C4-2B (cell line): Measurements from ENCODE around the gene SLCO2A1.

Source experiments
- ZFX ChIP-seq: fragments of 450-650 bp; IDR thresholded peaks from 2 replicates; pipeline ENCODE4 v1.6.1; 2017
- TF ChIP-seq, protein P1 (sequence below): fragments of 450-650 bp; conservative IDR thresholded peaks from 2 replicates; pipeline ENCODE4 v1.5.1; 2017; ENCODE audit warnings: mild to moderate bottlenecking

- TF ChIP-seq, protein P1, sequence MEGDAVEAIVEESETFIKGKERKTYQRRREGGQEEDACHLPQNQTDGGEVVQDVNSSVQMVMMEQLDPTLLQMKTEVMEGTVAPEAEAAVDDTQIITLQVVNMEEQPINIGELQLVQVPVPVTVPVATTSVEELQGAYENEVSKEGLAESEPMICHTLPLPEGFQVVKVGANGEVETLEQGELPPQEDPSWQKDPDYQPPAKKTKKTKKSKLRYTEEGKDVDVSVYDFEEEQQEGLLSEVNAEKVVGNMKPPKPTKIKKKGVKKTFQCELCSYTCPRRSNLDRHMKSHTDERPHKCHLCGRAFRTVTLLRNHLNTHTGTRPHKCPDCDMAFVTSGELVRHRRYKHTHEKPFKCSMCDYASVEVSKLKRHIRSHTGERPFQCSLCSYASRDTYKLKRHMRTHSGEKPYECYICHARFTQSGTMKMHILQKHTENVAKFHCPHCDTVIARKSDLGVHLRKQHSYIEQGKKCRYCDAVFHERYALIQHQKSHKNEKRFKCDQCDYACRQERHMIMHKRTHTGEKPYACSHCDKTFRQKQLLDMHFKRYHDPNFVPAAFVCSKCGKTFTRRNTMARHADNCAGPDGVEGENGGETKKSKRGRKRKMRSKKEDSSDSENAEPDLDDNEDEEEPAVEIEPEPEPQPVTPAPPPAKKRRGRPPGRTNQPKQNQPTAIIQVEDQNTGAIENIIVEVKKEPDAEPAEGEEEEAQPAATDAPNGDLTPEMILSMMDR: no peak
- no peak for TF ChIP-seq ZFX
These were observed 8.4 kb upstream of the SLCO2A1 start for GRCh38 chr3:134038071-134038491.
